ENCODE data around the gene IRF8.

DNA sequence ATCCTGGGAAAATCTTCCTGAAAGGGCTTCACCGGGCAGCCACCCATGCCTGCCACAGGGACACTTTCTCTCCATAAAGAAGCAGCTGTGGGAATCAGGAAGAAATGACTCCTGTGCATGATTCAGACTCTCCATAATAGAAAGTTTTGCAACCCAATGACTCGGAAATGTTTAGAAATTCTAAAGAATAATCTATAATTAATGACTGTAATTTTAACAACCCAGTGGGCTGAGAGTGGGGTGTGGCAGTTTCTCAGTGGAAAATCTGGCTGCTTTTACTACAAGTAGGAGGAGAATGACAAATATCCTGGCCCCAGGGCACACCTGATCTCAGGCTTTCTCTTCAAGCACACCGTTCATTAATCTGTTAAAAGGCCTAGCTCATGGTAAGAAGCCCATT is 25.7 kb downstream of the IRF8 start:
- TF ChIP-seq, protein P1, sequence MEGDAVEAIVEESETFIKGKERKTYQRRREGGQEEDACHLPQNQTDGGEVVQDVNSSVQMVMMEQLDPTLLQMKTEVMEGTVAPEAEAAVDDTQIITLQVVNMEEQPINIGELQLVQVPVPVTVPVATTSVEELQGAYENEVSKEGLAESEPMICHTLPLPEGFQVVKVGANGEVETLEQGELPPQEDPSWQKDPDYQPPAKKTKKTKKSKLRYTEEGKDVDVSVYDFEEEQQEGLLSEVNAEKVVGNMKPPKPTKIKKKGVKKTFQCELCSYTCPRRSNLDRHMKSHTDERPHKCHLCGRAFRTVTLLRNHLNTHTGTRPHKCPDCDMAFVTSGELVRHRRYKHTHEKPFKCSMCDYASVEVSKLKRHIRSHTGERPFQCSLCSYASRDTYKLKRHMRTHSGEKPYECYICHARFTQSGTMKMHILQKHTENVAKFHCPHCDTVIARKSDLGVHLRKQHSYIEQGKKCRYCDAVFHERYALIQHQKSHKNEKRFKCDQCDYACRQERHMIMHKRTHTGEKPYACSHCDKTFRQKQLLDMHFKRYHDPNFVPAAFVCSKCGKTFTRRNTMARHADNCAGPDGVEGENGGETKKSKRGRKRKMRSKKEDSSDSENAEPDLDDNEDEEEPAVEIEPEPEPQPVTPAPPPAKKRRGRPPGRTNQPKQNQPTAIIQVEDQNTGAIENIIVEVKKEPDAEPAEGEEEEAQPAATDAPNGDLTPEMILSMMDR (conservative IDR thresholded peaks at IDR 0.05; ENCODE audit: low read depth, low read length) = no peak
- TF ChIP-seq EZH2 (IDR thresholded peaks at IDR 0.05; ENCODE audit: borderline replicate concordance, low read depth, low read length, poor library complexity, severe bottlenecking) = no peak

Data from A673 (cell line).